Upper lobe of left lung (tissue), 6 donors: Measurements from ENCODE around the gene EYS. TPM values are rescaled to one million over a fixed set of nuclear protein-coding genes. Genes with fewer than 3 reads are reported as not detected.

Source experiments
- ATAC-seq, 2 donors: fragments of 200-7000 bp; cut with Tn5 transposase; one replicate each; pipeline ENCODE4 v1.9.1; 2022; ENCODE audit warnings: mild to moderate bottlenecking in 2 of 2, moderate library complexity in 2 of 2; ENCODE audit not compliant: low FRiP score in 2 of 2
- DNase-seq, 2 donors: peaks; one replicate each; pipeline ENCODE4 v3.0.0-alpha.2; 2019 to 2020
- H3K27ac ChIP-seq, 4 donors: fragments of 200-600 bp; sonication (generic); one replicate each; pipeline ENCODE4 v1.5.1; 2016 to 2019
- H3K27me3 ChIP-seq, 4 donors: fragments of 200-600 bp; sonication (generic); one replicate each; pipeline ENCODE4 v1.5.1; 2017 to 2019
- H3K36me3 ChIP-seq, 4 donors: fragments of 200-600 bp; sonication (generic); one replicate each; pipeline ENCODE4 v1.5.1; 2016 to 2019
- H3K4me1 ChIP-seq, 4 donors: fragments of 200-600 bp; sonication (generic); one replicate each; pipeline ENCODE4 v1.5.1; 2018 to 2019
- H3K4me3 ChIP-seq, 4 donors: fragments of 200-600 bp; sonication (generic); one replicate each; pipeline ENCODE4 v1.5.1; 2017 to 2019; ENCODE audit warnings: mild to moderate bottlenecking in 2 of 4, moderate library complexity in 1 of 4
- H3K9me3 ChIP-seq, 4 donors: fragments of 200-600 bp; sonication (generic); one replicate each; pipeline ENCODE4 v1.5.1; 2018 to 2019
- EP300 ChIP-seq, 4 donors: sonication (generic); formaldehyde crosslinking; IDR thresholded peaks; one replicate each; pipeline ENCODE4 v1.5.1; 2017; ENCODE audit warnings: antibody characterized with exemption in 4 of 4, control low read depth in 2 of 4
- POLR2A ChIP-seq, 4 donors: fragments of 450-650 bp; IDR thresholded peaks; one replicate each; pipeline ENCODE4 v1.5.1; 2016 to 2017; ENCODE audit warnings: antibody characterized with exemption in 4 of 4, mild to moderate bottlenecking in 2 of 4
- POLR2AphosphoS5 ChIP-seq, 2 donors: sonication (generic); formaldehyde crosslinking; IDR thresholded peaks; one replicate each; pipeline ENCODE4 v1.5.1; 2017; ENCODE audit warnings: antibody characterized with exemption in 2 of 2
- WGBS, 2 donors: methylation state at CpG; one replicate each; pipeline ENCODE4 v1.1.5; 2017 to 2018; 5-methylcytosine and 5-hydroxymethylcytosine counted together
- total RNA-seq, 6 donors: library from RNA; depleted of rRNA in 4 of 6; stranded (reverse); fragments of >200 nt in 4 of 6; gene quantifications; one replicate each; pipeline versions ENCODE4 v1.1.0 to v1.2.1, GENCODE V29; 2016 to 2021
- TF ChIP-seq, protein P1 (sequence below), 6 experiments: fragments of 450-650 bp in 4 of 6; fragments of 200-600 bp in 2 of 6; sonication (generic) in 2 of 6; IDR thresholded peaks; one replicate each; pipeline ENCODE4 v1.5.1; 2016 to 2019; ENCODE audit warnings: antibody characterized with exemption in 6 of 6
- donor health status: DM: no; HTN: no; CAD: no; lungs with moderate emphysema.
- donor health status: DM: no; HTN: yes; CAD: no; lungs with severe emphysema.

The EYS gene
- total RNA-seq, 6 donors from 2014 or later = under 0.01 to 0.46 (median 0.28) TPM; not detected in 2

DNA sequence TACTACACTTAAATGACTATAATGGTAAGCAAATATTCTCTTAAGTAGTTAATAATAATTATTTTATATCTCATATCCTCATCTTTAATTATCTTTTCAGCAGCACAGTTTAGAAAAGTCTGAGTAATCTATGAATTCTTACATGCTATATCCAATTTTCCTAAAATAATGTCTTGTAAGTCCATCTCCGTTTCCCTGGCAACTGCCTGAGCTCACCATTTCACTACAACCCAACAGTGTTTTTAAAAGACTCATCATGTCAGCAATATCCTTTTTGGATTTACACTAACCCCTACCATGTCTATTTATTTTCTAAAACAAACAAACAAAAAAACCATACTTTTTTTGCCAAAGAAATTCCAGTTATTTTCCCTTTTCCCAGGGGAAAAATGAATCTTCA, 859.6 kb downstream of the EYS start:
- H3K27ac ChIP-seq = no peak overlapping the region
- no peak for TF ChIP-seq EP300 (IDR thresholded peaks at IDR 0.05)
- TF ChIP-seq, protein P1, sequence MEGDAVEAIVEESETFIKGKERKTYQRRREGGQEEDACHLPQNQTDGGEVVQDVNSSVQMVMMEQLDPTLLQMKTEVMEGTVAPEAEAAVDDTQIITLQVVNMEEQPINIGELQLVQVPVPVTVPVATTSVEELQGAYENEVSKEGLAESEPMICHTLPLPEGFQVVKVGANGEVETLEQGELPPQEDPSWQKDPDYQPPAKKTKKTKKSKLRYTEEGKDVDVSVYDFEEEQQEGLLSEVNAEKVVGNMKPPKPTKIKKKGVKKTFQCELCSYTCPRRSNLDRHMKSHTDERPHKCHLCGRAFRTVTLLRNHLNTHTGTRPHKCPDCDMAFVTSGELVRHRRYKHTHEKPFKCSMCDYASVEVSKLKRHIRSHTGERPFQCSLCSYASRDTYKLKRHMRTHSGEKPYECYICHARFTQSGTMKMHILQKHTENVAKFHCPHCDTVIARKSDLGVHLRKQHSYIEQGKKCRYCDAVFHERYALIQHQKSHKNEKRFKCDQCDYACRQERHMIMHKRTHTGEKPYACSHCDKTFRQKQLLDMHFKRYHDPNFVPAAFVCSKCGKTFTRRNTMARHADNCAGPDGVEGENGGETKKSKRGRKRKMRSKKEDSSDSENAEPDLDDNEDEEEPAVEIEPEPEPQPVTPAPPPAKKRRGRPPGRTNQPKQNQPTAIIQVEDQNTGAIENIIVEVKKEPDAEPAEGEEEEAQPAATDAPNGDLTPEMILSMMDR (IDR thresholded peaks at IDR 0.05) = no peak
- no peak for TF ChIP-seq POLR2AphosphoS5 (IDR thresholded peaks at IDR 0.05)
- no peak for TF ChIP-seq POLR2A (IDR thresholded peaks at IDR 0.05)
- H3K4me3 ChIP-seq = no peak overlapping the region
- no peak for DNase-seq
- no peaks in the 10 kb centered on the region for H3K4me1 ChIP-seq
- ATAC-seq = no peak
- H3K36me3 ChIP-seq = no peaks in the 10 kb centered on the region
- WGBS, 2 donors = 77 to 97% methylated on average over 1 of the region's 1 CpG
- no peaks in the 10 kb centered on the region for H3K27me3 ChIP-seq
- H3K9me3 ChIP-seq = no peaks in the 10 kb centered on the region

DNA sequence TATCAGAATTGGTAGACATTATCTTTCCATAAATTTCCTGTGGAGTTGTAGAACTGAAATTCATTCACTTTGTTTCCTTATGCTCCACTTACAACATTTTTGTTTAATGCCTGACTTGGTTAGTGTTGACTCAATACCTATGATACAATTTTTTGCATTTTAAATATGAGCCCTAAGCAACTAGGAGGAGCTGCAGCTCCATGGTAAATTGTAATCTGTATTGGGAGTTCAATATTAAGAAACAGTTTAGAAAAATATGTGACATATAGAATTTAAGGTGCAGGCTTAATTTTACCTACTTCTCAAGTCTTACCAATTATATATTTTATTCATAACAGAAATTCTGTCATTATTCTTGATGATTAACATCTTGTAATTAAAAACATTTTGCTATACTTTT, 868.3 kb downstream of the EYS start:
- Histone ChIP-seq H3K36me3 (no peaks in the 10 kb centered on the region), H3K4me1 (no peaks in the 10 kb centered on the region), H3K4me3 (no peak overlapping the region), H3K27ac (no peak overlapping the region), H3K27me3 (no peaks in the 10 kb centered on the region), H3K9me3 (no peaks in the 10 kb centered on the region)
- TF ChIP-seq, protein P1 (IDR thresholded peaks at IDR 0.05) = no peak
- TF ChIP-seq POLR2AphosphoS5 (IDR thresholded peaks at IDR 0.05) (no peak), EP300 (IDR thresholded peaks at IDR 0.05) (no peak), POLR2A (IDR thresholded peaks at IDR 0.05) (no peak)
- no peak for ATAC-seq
- DNase-seq = no peak

DNA sequence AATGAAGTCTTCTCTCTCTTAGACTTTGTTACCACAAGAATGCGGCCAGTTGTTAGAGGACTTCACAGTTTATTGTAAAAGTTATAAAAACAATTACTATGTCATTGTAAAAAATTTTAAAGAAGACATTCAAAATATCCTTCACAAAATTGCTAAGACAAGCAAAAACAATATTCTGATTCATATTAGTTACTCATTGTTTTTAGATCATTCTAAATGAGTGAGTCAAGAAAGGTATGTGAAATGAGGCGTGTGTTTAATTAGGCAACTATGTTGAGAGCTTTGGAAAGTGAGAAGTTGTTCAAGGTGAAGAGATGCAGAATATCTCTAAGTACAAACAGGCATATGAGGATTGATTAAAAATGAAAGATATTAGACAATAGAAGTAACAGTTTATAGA, 875.3 kb downstream of the EYS start:
- H3K36me3 ChIP-seq = no peaks in the 10 kb centered on the region
- H3K4me3 ChIP-seq = no peak overlapping the region
- H3K9me3 ChIP-seq = no peaks in the 10 kb centered on the region
- H3K27ac ChIP-seq = no peak overlapping the region
- TF ChIP-seq EP300 (IDR thresholded peaks at IDR 0.05) = no peak
- TF ChIP-seq POLR2A (IDR thresholded peaks at IDR 0.05) = no peak
- TF ChIP-seq, protein P1 (IDR thresholded peaks at IDR 0.05) = no peak
- TF ChIP-seq POLR2AphosphoS5 (IDR thresholded peaks at IDR 0.05) = no peak
- H3K27me3 ChIP-seq = no peaks in the 10 kb centered on the region
- ATAC-seq (no peak), DNase-seq (no peak)
- no peaks in the 10 kb centered on the region for H3K4me1 ChIP-seq
- WGBS, 2 donors = 74 to 78% methylated on average over 2 of the region's 2 CpGs

DNA sequence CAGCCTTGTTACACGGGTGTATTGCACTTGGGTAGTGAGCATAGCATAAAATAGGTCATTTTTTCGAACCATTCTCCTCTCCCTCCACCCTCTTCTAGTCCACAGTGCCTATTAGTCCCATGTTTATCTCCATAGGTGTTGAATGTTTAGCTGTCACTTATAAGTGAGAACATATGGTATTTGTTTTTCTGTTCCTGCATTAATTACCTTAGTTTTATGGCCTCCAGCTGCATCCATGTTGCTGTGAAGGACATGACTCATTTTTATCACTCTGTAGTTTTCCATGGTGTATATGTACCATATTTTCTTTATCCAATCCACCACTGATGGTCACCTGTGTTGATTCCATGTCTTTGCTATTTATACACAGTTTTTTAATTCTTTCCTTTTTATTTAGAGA, 889.5 kb downstream of the EYS start:
- Histone ChIP-seq H3K4me1 (no peaks in the 10 kb centered on the region), H3K4me3 (no peak overlapping the region), H3K36me3 (no peaks in the 10 kb centered on the region), H3K27ac (no peak overlapping the region), H3K9me3 (no peaks in the 10 kb centered on the region), H3K27me3 (no peaks in the 10 kb centered on the region)
- DNase-seq (no peak), ATAC-seq (no peak)
- TF ChIP-seq EP300 (IDR thresholded peaks at IDR 0.05) (no peak), POLR2A (IDR thresholded peaks at IDR 0.05) (no peak), POLR2AphosphoS5 (IDR thresholded peaks at IDR 0.05) (no peak)
- TF ChIP-seq, protein P1 (IDR thresholded peaks at IDR 0.05) = no peak
- 72 to 79% methylated on average over 2 of the region's 2 CpGs for WGBS, 2 donors

DNA sequence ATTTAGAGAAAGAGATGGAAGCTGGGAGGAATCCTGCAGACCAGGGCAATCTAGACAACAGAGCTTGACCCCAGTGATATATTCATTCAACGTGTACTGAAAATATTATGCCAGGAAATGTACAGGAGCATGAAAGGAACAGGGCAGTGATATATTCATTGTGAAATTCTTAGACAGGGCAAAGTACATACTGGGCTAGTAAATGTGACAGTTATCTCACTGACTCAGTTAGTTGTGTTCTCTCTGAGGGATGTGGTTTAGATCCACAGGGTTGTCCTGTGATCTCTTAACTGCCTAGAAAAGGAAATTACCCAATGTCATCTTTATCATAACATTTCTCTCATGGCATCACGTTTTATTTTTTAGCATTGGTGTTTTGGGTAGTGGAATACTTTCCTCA, 891.3 kb downstream of the EYS start:
- TF ChIP-seq POLR2A (IDR thresholded peaks at IDR 0.05) (no peak), POLR2AphosphoS5 (IDR thresholded peaks at IDR 0.05) (no peak), EP300 (IDR thresholded peaks at IDR 0.05) (no peak)
- TF ChIP-seq, protein P1 (IDR thresholded peaks at IDR 0.05) = no peak
- WGBS, 2 donors = 35 to 41% methylated on average over 2 of the region's 2 CpGs

More for the DNA sequence above, 891.3 kb downstream of the EYS start:
- ATAC-seq (no peak), DNase-seq (no peak)
- Histone ChIP-seq H3K4me1 (no peaks in the 10 kb centered on the region), H3K9me3 (no peaks in the 10 kb centered on the region), H3K36me3 (no peaks in the 10 kb centered on the region), H3K4me3 (no peak overlapping the region), H3K27ac (no peak overlapping the region), H3K27me3 (no peaks in the 10 kb centered on the region)
